DMS114 treated with DMSO at 0.1 percent for 48 hours (cell line): Measurements from ENCODE around the gene SLC44A3.

Experiments
- DNase-seq: peaks from one replicate; lab custom pipeline; 2025; ENCODE audit not compliant: unreplicated experiment; lab: John Stamatoyannopoulos, UW

SLC44A3 gene

GRCh38 chr1:94819945-94820746 is at the start of gene SLC44A3:
SLC44A3 (plus strand) TSS chr1:94820357; CDS start chr1:94820452, 95 bp downstream.
- DNase-seq: peak; percentile 13

GRCh38 chr1:94772230-94772641 is 47.9 kb upstream of the SLC44A3 start:
- DNase-seq: no peak

GRCh38 chr1:94772845-94773244 is 47.3 kb upstream of the SLC44A3 start:
- no peak for DNase-seq

GRCh38 chr1:94773296-94773809 is 46.8 kb upstream of the SLC44A3 start:
- DNase-seq: no peak

GRCh38 chr1:94773931-94774422 is 46.2 kb upstream of the SLC44A3 start:
- DNase-seq: no peak

- no peak for DNase-seq
These were observed 43.7 kb upstream of the SLC44A3 start for GRCh38 chr1:94776474-94776873.

GRCh38 chr1:94777281-94777680 is 42.9 kb upstream of the SLC44A3 start:
- DNase-seq: no peak

GRCh38 chr1:94778808-94779207 is 41.3 kb upstream of the SLC44A3 start:
- no peak for DNase-seq

GRCh38 chr1:94783342-94784189 is 36.6 kb upstream of the SLC44A3 start:
- no peak for DNase-seq

- DNase-seq: no peak
These were observed 36.0 kb upstream of the SLC44A3 start for GRCh38 chr1:94784190-94784515.

- no peak for DNase-seq
These were observed 32.5 kb upstream of the SLC44A3 start for GRCh38 chr1:94787691-94788090.

GRCh38 chr1:94790246-94790645 is 29.9 kb upstream of the SLC44A3 start:
- no peak for DNase-seq

GRCh38 chr1:94790670-94791069 is 29.5 kb upstream of the SLC44A3 start:
- DNase-seq: no peak

- DNase-seq: no peak
These were observed 27.5 kb upstream of the SLC44A3 start for GRCh38 chr1:94792473-94793295.

GRCh38 chr1:94793296-94793656 is 26.9 kb upstream of the SLC44A3 start:
- no peak for DNase-seq

- no peak for DNase-seq
These were observed 24.7 kb upstream of the SLC44A3 start for GRCh38 chr1:94795434-94795833.

GRCh38 chr1:94796266-94796665 is 23.9 kb upstream of the SLC44A3 start:
- DNase-seq: no peak

- no peak for DNase-seq
These were observed 22.9 kb upstream of the SLC44A3 start for GRCh38 chr1:94797291-94797690.

GRCh38 chr1:94798054-94798453 is 22.1 kb upstream of the SLC44A3 start:
- DNase-seq: no peak

GRCh38 chr1:94798462-94798861 is 21.7 kb upstream of the SLC44A3 start:
- no peak for DNase-seq

GRCh38 chr1:94799206-94799605 is 21.0 kb upstream of the SLC44A3 start:
- DNase-seq: no peak
